Left ventricle myocardium inferior (tissue), 1 donor: Measurements from ENCODE around the gene HS3ST5. TPM values are rescaled to one million over a fixed set of nuclear protein-coding genes. Genes with fewer than 3 reads are reported as not detected.
"Not testable (repeated sequence)": the region's sequence is repeated elsewhere in the genome, so short reads cannot be mapped to it uniquely, and the experiment has no call there.

Experiments used
- DNase-seq: peaks from one replicate; pipeline ENCODE4 v3.0.0-alpha.2; 2020
- H3K27ac ChIP-seq: fragments of 200-600 bp; replicated peaks from 2 replicates; pipeline ENCODE4 v1.8.0; 2021
- H3K27me3 ChIP-seq: fragments of 200-600 bp; 2 replicates; pipeline ENCODE4 v1.8.0; 2021; ENCODE audit warnings: low read depth
- H3K36me3 ChIP-seq: fragments of 200-600 bp; 2 replicates; pipeline ENCODE4 v1.8.0; 2021
- H3K4me1 ChIP-seq: fragments of 200-600 bp; 2 replicates; pipeline ENCODE4 v1.8.0; 2021
- H3K4me3 ChIP-seq: fragments of 200-600 bp; 2 replicates; pipeline ENCODE4 v1.8.0; 2021; ENCODE audit warnings: mild to moderate bottlenecking, moderate library complexity
- H3K9me3 ChIP-seq: fragments of 200-600 bp; replicated peaks from 2 replicates; pipeline ENCODE4 v1.8.0; 2021
- CTCF ChIP-seq: fragments of 200-600 bp; IDR thresholded peaks from 2 replicates; pipeline ENCODE4 v1.8.0; 2021; ENCODE audit warnings: antibody characterized with exemption, mild to moderate bottlenecking, borderline replicate concordance
- intact Hi-C: fragments of 100-400 bp; cut with micrococcal nuclease; formaldehyde crosslinking; loops from one replicate; pipeline ENCODE4 v1.11.0; 2022
- total RNA-seq: library from RNA; stranded (reverse); fragmentation: NEBNext Ultra II Directional; extraction: Animal tissue kit (Norgen Biotek cat#: 25700); gene quantifications from one replicate; pipeline ENCODE4 v1.2.1, GENCODE V29; 2021
- donor health status: DM: no; HTN: yes; CAD: no; lungs with severe emphysema.

HS3ST5 gene
- total RNA-seq, 1 donor from 2014 or later: not detected

GRCh38 chr6:114155763-114156162 lies 187.1 kb downstream of the HS3ST5 start:
- DNase-seq: no peak
- Histone ChIP-seq H3K27me3 (no peaks in the 10 kb centered on the region), H3K4me3 (no peak overlapping the region), H3K9me3 (no peaks in the 10 kb centered on the region), H3K36me3 (no peaks in the 10 kb centered on the region), H3K4me1 (no peaks in the 10 kb centered on the region), H3K27ac (no peak overlapping the region)
- intact Hi-C loops: no loop called here
- no peak for TF ChIP-seq CTCF

DNA sequence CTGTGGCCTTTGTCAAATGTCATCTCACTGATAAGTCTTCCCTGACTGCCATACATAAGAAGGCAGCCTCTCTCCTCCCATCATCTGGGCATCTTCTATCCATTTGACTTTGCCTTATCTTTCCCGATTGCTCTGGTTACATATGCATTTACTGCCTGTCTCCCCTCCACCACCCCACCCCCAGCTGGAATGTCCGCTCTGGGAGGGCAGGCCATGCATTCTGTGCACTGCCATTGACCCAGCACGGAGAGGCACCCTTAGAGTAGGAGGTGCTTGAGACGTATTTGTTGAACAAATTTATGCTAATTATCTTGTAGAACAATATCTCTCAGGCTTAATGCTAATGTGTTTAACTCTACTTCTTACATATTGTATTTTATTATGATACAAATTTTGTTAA lies 188.0 kb downstream of the HS3ST5 start:
- Histone ChIP-seq H3K4me1 (no peaks in the 10 kb centered on the region), H3K4me3 (no peak overlapping the region), H3K36me3 (no peaks in the 10 kb centered on the region), H3K27me3 (no peaks in the 10 kb centered on the region), H3K27ac (no peak overlapping the region), H3K9me3 (no peaks in the 10 kb centered on the region)
- no peak for DNase-seq
- TF ChIP-seq CTCF: no peak
- intact Hi-C loops: no loop called here

DNA sequence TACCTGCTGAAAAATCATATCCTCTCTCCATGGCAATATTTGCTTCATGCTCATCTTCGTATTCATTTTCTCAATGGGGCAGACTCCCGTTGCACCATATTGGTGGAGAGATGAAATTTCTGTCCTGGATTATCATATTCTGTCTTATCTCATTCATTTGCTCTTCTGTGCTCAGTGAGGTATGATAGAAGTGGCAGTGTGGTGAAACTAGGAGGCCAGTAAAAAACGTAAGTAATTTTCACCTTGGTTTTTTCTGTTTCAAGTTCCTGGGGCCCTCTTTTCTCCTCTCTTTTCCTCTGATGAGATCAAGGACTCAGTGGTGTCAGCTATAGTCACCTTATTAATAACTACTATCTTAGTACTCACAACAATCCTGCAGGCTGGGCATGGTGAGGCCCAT lies 189.4 kb downstream of the HS3ST5 start:
- TF ChIP-seq CTCF: no peak
- H3K27ac ChIP-seq: no peak overlapping the region
- intact Hi-C loops: no loop called here

GRCh38 chr6:114151064-114151690 lies 191.6 kb downstream of the HS3ST5 start:
- Histone ChIP-seq H3K9me3 (peaks cover 17% of the 10 kb centered on the region), H3K4me3 (no peak overlapping the region), H3K4me1 (no peaks in the 10 kb centered on the region), H3K27ac (no peak overlapping the region), H3K36me3 (no peaks in the 10 kb centered on the region), H3K27me3 (no peaks in the 10 kb centered on the region)
- DNase-seq: no peak
- TF ChIP-seq CTCF: no peak
- intact Hi-C loops: no loop called here

More for the DNA sequence above, 189.4 kb downstream of the HS3ST5 start:
- Histone ChIP-seq H3K27me3 (no peaks in the 10 kb centered on the region), H3K36me3 (no peaks in the 10 kb centered on the region), H3K9me3 (peaks cover 6% of the 10 kb centered on the region), H3K4me1 (no peaks in the 10 kb centered on the region), H3K4me3 (no peak overlapping the region)
- DNase-seq: no peak

DNA sequence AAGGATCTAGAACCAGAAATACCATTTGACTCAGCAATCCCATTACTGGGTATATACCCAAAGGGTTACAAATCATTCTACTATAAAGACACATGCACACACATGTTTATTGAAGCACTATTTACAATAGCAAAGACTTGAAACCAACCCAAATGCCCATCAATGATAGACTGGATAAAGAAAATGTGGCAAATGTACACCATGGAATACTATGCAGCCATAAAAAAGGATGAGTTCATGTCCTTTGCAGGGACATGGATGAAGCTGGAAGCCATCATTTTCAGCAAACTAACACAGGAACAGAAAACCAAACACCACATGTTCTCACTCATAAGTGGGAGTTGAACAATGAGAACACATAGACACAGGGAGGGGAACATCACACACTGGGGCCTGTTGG lies 193.6 kb downstream of the HS3ST5 start:
- H3K27me3 ChIP-seq, intact Hi-C loops, H3K36me3 ChIP-seq, H3K4me3 ChIP-seq, DNase-seq, H3K27ac ChIP-seq, H3K4me1 ChIP-seq: not testable (repeated sequence)
- peaks cover 17% of the 10 kb centered on the region for H3K9me3 ChIP-seq

- no peak for DNase-seq
- intact Hi-C loops: no loop called here
- Histone ChIP-seq H3K27ac (no peak overlapping the region), H3K9me3 (peaks cover 17% of the 10 kb centered on the region), H3K27me3 (no peaks in the 10 kb centered on the region), H3K36me3 (no peaks in the 10 kb centered on the region), H3K4me1 (no peaks in the 10 kb centered on the region), H3K4me3 (no peak overlapping the region)
- no peak for TF ChIP-seq CTCF
Measured at GRCh38 chr6:114144887-114145851, 197.7 kb downstream of the HS3ST5 start.
